GM21367 (cell line): ENCODE results near the gene GMEB2.
"Not testable (repeated sequence)": the region's sequence is repeated elsewhere in the genome, so short reads cannot be mapped to it uniquely, and the experiment has no call there.

Source experiments
- ATAC-seq: cut with Tn5 transposase; IDR thresholded peaks from one replicate; pipeline ENCODE4 v1.9.1; 2021; ENCODE audit not compliant: unreplicated experiment

The GMEB2 gene

GRCh38 chr20:63640086-63640485 lies 13.2 kb upstream of the GMEB2 start:
- no peak for ATAC-seq

- no peak for ATAC-seq
Measured at GRCh38 chr20:63639093-63639975, 12.4 kb upstream of the GMEB2 start.

GRCh38 chr20:63636752-63637628 lies 10.1 kb upstream of the GMEB2 start:
- ATAC-seq, result no peak

GRCh38 chr20:63635431-63636141 lies 8.7 kb upstream of the GMEB2 start:
- no peak for ATAC-seq

GRCh38 chr20:63633732-63634131 lies 6.8 kb upstream of the GMEB2 start:
- ATAC-seq, result no peak

GRCh38 chr20:63631426-63631825 lies 4.5 kb upstream of the GMEB2 start:
- not testable (repeated sequence) for ATAC-seq

- not testable (repeated sequence) for ATAC-seq
Measured at GRCh38 chr20:63630956-63631355, 4.1 kb upstream of the GMEB2 start.

- no peak for ATAC-seq
Measured at GRCh38 chr20:63628246-63628975, 1.5 kb upstream of the GMEB2 start.

GRCh38 chr20:63627751-63628245 lies 897 bp upstream of the GMEB2 start:
- no peak for ATAC-seq

GRCh38 chr20:63627129-63627750 lies 339 bp upstream of the GMEB2 start:
- peak; percentile 64 for ATAC-seq

- no peak for ATAC-seq
Measured at GRCh38 chr20:63625771-63626423, 1.0 kb downstream of the GMEB2 start.

GRCh38 chr20:63624486-63624885 lies 2.4 kb downstream of the GMEB2 start:
- ATAC-seq, result no peak

GRCh38 chr20:63622732-63623131 lies 4.2 kb downstream of the GMEB2 start:
- no peak for ATAC-seq

GRCh38 chr20:63622096-63622495 lies 4.8 kb downstream of the GMEB2 start:
- no peak for ATAC-seq

- ATAC-seq, result no peak
Measured at GRCh38 chr20:63620991-63621390, 5.9 kb downstream of the GMEB2 start.

- no peak for ATAC-seq
Measured at GRCh38 chr20:63619505-63619904, 7.4 kb downstream of the GMEB2 start.

GRCh38 chr20:63619086-63619485 lies 7.8 kb downstream of the GMEB2 start:
- ATAC-seq, result no peak

- no peak for ATAC-seq
Measured at GRCh38 chr20:63618291-63618980, 8.5 kb downstream of the GMEB2 start.

GRCh38 chr20:63617876-63618265 lies 9.0 kb downstream of the GMEB2 start:
- ATAC-seq, result no peak
